ENCODE data around the gene PIN4.
A peak's percentile ranks its signal among the peaks of the same experiment; 100 is the strongest.
"Not testable (repeated sequence)": the region's sequence is repeated elsewhere in the genome, so short reads cannot be mapped to it uniquely, and the experiment has no call there.

The PIN4 gene

GRCh38 chrX:72202792-72203401 is 21.3 kb downstream of the PIN4 start:
- no peak for DNase-seq (ENCODE audit: low read depth in 2 of 2)

- no peak for DNase-seq (ENCODE audit: low read depth in 2 of 2)
Observed at GRCh38 chrX:72203421-72203820, 21.9 kb downstream of the PIN4 start.

GRCh38 chrX:72205706-72206105 is 24.1 kb downstream of the PIN4 start:
- no peak for DNase-seq (ENCODE audit: low read depth in 2 of 2)

- DNase-seq (ENCODE audit: low read depth in 2 of 2), result no peak
Observed at GRCh38 chrX:72207366-72207765, 25.8 kb downstream of the PIN4 start.

GRCh38 chrX:72208126-72208800 is 26.7 kb downstream of the PIN4 start:
- DNase-seq (ENCODE audit: low read depth in 2 of 2), result no peak

- DNase-seq (ENCODE audit: low read depth in 2 of 2), result no peak
Observed at GRCh38 chrX:72216973-72217372, 35.4 kb downstream of the PIN4 start.

GRCh38 chrX:72220375-72220774 is 38.8 kb downstream of the PIN4 start:
- not testable (repeated sequence) for DNase-seq (ENCODE audit: low read depth in 2 of 2)

GRCh38 chrX:72230290-72230689 is 48.7 kb downstream of the PIN4 start:
- no peak for DNase-seq (ENCODE audit: low read depth in 2 of 2)

GRCh38 chrX:72236841-72237240 is 55.3 kb downstream of the PIN4 start:
- DNase-seq (ENCODE audit: low read depth in 2 of 2), result no peak

GRCh38 chrX:72238183-72238582 is 56.6 kb downstream of the PIN4 start:
- no peak for DNase-seq (ENCODE audit: low read depth in 2 of 2)

GRCh38 chrX:72238721-72239475 is 57.3 kb downstream of the PIN4 start, which contains the start of gene ERCC6L:
ERCC6L (minus strand) TSS chrX:72239027; CDS start chrX:72238911, 116 bp downstream.
- DNase-seq (ENCODE audit: low read depth in 2 of 2), result peak; percentile 57 to 66

GRCh38 chrX:72240976-72241375 is 59.4 kb downstream of the PIN4 start:
- DNase-seq (ENCODE audit: low read depth in 2 of 2), result no peak

GRCh38 chrX:72243472-72243871 is 61.9 kb downstream of the PIN4 start:
- no peak for DNase-seq (ENCODE audit: low read depth in 2 of 2)

- DNase-seq (ENCODE audit: low read depth in 2 of 2), result peak; percentile 7 to 19
Observed at GRCh38 chrX:72245461-72246089, 64.0 kb downstream of the PIN4 start.

GRCh38 chrX:72247206-72247942 is 65.8 kb downstream of the PIN4 start:
- DNase-seq (ENCODE audit: low read depth in 2 of 2), result no peak
